Spleen (tissue), 11 donors: Measurements from ENCODE around the gene COL1A2. TPM values are rescaled to one million over a fixed set of nuclear protein-coding genes. Genes with fewer than 3 reads are reported as not detected.

ENCODE experiments used
- DNase-seq: peaks from one replicate; pipeline ENCODE4 v3.0.0-alpha.2; 2020
- H3K27ac ChIP-seq, 8 donors: fragments of 200-600 bp; sonication (generic) in 7 of 8; 1 replicate in 4 of 8; 2 replicates in 4 of 8; pipeline versions ENCODE4 v1.5.0 to v1.8.0; 2016 to 2021; ENCODE audit warnings: inconsistent platforms in 4 of 8, mild to moderate bottlenecking in 4 of 8, moderate library complexity in 1 of 8
- H3K27me3 ChIP-seq, 7 donors: fragments of 200-600 bp; sonication (generic) in 6 of 7; replicated peaks in 1 of 7; 1 replicate in 4 of 7; 2 replicates in 3 of 7; pipeline versions ENCODE4 v1.5.0 to v1.8.0; 2016 to 2021; ENCODE audit warnings: inconsistent platforms in 3 of 7, mild to moderate bottlenecking in 1 of 7
- H3K36me3 ChIP-seq, 6 donors: fragments of 200-600 bp; sonication (generic) in 5 of 6; 1 replicate in 4 of 6; 2 replicates in 2 of 6; pipeline versions ENCODE4 v1.5.0 to v1.8.0; 2016 to 2021; ENCODE audit warnings: inconsistent platforms in 2 of 6
- H3K4me1 ChIP-seq, 6 donors: fragments of 200-600 bp; sonication (generic) in 5 of 6; 1 replicate in 3 of 6; 2 replicates in 3 of 6; pipeline versions ENCODE4 v1.5.0 to v1.8.0; 2016 to 2021; ENCODE audit warnings: inconsistent platforms in 3 of 6
- H3K4me3 ChIP-seq, 8 donors: fragments of 200-600 bp; sonication (generic) in 7 of 8; 1 replicate in 4 of 8; 2 replicates in 4 of 8; pipeline versions ENCODE4 v1.5.0 to v1.8.0; 2016 to 2021; ENCODE audit warnings: inconsistent platforms in 4 of 8, mild to moderate bottlenecking in 4 of 8, moderate library complexity in 2 of 8
- H3K9me3 ChIP-seq, 8 donors: fragments of 200-600 bp; sonication (generic) in 7 of 8; 1 replicate in 4 of 8; 2 replicates in 4 of 8; pipeline versions ENCODE4 v1.5.0 to v1.8.0; 2016 to 2021; ENCODE audit warnings: inconsistent platforms in 4 of 8
- POLR2A ChIP-seq, 3 donors: fragments of 450-650 bp; IDR thresholded peaks; one replicate each; pipeline ENCODE4 v1.5.1; 2017; ENCODE audit warnings: antibody characterized with exemption in 3 of 3, mild to moderate bottlenecking in 1 of 3
- POLR2AphosphoS5 ChIP-seq, 3 donors: sonication (generic); formaldehyde crosslinking; IDR thresholded peaks; one replicate each; pipeline ENCODE4 v1.5.1; 2017; ENCODE audit warnings: antibody characterized with exemption in 3 of 3
- WGBS, 5 donors: extraction: QIAGEN DNeasy Blood & Tissue Kit in 3 of 5; methylation state at CpG; one replicate each; pipeline versions ENCODE4 v1.1.5 to v1.1.7; 2013 to 2018; 5-methylcytosine and 5-hydroxymethylcytosine counted together
- intact Hi-C: fragments of 100-400 bp; cut with DNase I; formaldehyde crosslinking; loops from one replicate; pipeline ENCODE4 v1.15.0; 2023; ENCODE audit warnings: low total_unique reads
- polyA plus RNA-seq, 3 donors: library from polyadenylated mRNA; stranded (reverse); fragments of 200-250 nt; gene quantifications; one replicate each; pipeline ENCODE4 v1.2.1, GENCODE V29; 2013
- total RNA-seq, 7 donors: library from RNA; depleted of rRNA in 3 of 7; stranded (reverse); fragments of >200 nt in 3 of 7; fragmentation: NEBNext Ultra II Directional in 4 of 7; extraction: Animal tissue kit (Norgen Biotek cat#: 25700) in 4 of 7; gene quantifications; one replicate each; pipeline versions ENCODE4 v1.1.0 to v1.2.1, GENCODE V29; 2016 to 2021
- TF ChIP-seq, protein P1 (sequence below), 11 experiments: fragments of 200-600 bp in 7 of 11; fragments of 450-650 bp in 4 of 11; sonication (generic) in 4 of 11; IDR thresholded peaks in 8 of 11; conservative IDR thresholded peaks in 3 of 11; 1 replicate in 7 of 11; 2 replicates in 4 of 11; pipeline versions ENCODE4 v1.4.0 to v1.8.0; 2016 to 2021; ENCODE audit warnings: antibody characterized with exemption in 11 of 11, inconsistent platforms in 4 of 11, mild to moderate bottlenecking in 1 of 11
- donor health status: healthy with polysubstance abuse.
- donor health status: DM: no; HTN: no; CAD: no; lungs with moderate emphysema.
- donor health status: DM: no; HTN: no; CAD: no.
- donor health status: Bipolar disorder and iron deficiency.
- donor health status: healthy.
- donor health status: DM: no; HTN: no; CAD: no.
- donor health status: DM: yes; HTN: yes; CAD: no.

The COL1A2 gene
- total and polyA plus RNA-seq, 10 donors, result 39.7 to 228 (median 116) TPM

DNA sequence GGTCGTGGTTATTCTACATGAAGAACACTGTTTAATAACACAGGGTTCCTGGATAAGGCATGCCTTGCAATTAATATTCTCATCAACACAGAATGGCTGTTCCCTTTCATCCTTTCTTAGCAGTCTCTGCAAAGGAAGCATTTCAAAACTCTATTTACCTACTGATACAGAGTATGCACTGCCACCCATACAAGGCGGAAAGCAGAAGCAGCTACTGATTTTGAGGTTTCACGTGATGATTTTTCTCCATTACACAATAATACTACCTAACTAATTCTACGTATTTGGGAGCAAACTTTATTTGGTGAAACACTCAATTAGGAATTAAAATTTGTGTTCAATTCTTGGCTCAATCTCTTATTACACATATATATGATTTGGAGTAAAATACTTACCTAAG is 43.0 kb upstream of the COL1A2 start:
- no peaks in the 10 kb centered on the region for H3K9me3 ChIP-seq
- TF ChIP-seq POLR2A (IDR thresholded peaks at IDR 0.05) (no peak), POLR2AphosphoS5 (IDR thresholded peaks at IDR 0.05) (no peak)
- TF ChIP-seq, protein P1, sequence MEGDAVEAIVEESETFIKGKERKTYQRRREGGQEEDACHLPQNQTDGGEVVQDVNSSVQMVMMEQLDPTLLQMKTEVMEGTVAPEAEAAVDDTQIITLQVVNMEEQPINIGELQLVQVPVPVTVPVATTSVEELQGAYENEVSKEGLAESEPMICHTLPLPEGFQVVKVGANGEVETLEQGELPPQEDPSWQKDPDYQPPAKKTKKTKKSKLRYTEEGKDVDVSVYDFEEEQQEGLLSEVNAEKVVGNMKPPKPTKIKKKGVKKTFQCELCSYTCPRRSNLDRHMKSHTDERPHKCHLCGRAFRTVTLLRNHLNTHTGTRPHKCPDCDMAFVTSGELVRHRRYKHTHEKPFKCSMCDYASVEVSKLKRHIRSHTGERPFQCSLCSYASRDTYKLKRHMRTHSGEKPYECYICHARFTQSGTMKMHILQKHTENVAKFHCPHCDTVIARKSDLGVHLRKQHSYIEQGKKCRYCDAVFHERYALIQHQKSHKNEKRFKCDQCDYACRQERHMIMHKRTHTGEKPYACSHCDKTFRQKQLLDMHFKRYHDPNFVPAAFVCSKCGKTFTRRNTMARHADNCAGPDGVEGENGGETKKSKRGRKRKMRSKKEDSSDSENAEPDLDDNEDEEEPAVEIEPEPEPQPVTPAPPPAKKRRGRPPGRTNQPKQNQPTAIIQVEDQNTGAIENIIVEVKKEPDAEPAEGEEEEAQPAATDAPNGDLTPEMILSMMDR (IDR thresholded peaks at IDR 0.05 in 8 of 11, conservative IDR thresholded peaks at IDR 0.05 in 3 of 11), result no peak
- no peak for DNase-seq
- H3K27ac ChIP-seq, result no peak overlapping the region
- H3K36me3 ChIP-seq, result no peaks in the 10 kb centered on the region
- 53 to 73% (median 64%) methylated on average over 4 of the region's 4 CpGs for WGBS, 5 donors
- H3K4me1 ChIP-seq, result no peaks in the 10 kb centered on the region
- H3K4me3 ChIP-seq, result no peak overlapping the region
- intact Hi-C loops, result no loop called here
- no peaks in the 10 kb centered on the region for H3K27me3 ChIP-seq

DNA sequence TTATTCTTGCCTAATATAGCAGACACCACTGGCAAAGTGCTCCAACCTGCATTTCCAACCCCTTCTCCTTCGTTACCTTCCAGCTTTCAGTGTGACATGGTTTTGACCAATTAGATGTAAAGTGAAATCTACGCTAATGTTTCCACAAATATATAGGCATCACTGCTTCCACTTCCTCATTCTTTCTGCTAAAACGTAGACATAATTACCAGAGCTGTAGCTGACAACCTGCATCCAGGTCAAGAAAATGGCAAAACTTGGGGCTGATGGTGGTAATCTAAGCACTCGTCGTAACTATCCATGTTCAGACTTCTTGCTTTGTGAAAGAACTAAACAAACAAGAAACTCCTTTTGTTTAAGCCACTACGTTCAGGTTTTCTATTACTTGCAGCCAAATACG is 41.8 kb upstream of the COL1A2 start:
- WGBS, 5 donors, result 50 to 69% (median 58%) methylated on average over 7 of the region's 7 CpGs
- Histone ChIP-seq H3K36me3 (no peaks in the 10 kb centered on the region), H3K27ac (no peak overlapping the region), H3K27me3 (no peaks in the 10 kb centered on the region), H3K4me1 (no peaks in the 10 kb centered on the region), H3K4me3 (no peak overlapping the region), H3K9me3 (no peaks in the 10 kb centered on the region)
- DNase-seq, result no peak
- TF ChIP-seq POLR2A (IDR thresholded peaks at IDR 0.05) (no peak), POLR2AphosphoS5 (IDR thresholded peaks at IDR 0.05) (no peak)
- TF ChIP-seq, protein P1 (IDR thresholded peaks at IDR 0.05 in 8 of 11, conservative IDR thresholded peaks at IDR 0.05 in 3 of 11), result no peak
- intact Hi-C loops, result no loop called here

DNA sequence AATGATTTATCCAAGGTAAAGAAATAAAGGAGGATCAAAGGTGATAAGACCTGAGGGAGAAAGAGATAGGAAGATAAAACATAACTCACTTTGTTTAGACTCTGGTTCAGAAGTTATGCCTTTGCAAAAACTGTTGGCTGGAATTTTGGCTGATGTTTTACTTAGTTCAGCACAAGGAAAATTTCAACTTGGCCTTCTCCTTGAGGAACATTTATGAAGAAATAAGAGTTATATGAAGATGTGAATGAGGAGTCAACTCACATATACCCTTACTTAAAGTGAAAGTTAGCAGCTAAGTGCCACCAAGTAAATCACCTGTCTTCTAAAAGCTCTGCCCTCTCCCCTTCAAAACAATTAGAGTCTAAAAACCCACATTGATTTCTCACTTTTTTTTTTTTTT is 39.7 kb upstream of the COL1A2 start:
- Histone ChIP-seq H3K4me3 (no peak overlapping the region), H3K4me1 (no peaks in the 10 kb centered on the region), H3K9me3 (no peaks in the 10 kb centered on the region), H3K27me3 (no peaks in the 10 kb centered on the region), H3K27ac (no peak overlapping the region), H3K36me3 (no peaks in the 10 kb centered on the region)
- DNase-seq, result no peak
- TF ChIP-seq POLR2AphosphoS5 (IDR thresholded peaks at IDR 0.05), result no peak
- TF ChIP-seq POLR2A (IDR thresholded peaks at IDR 0.05), result no peak
- TF ChIP-seq, protein P1 (IDR thresholded peaks at IDR 0.05 in 8 of 11, conservative IDR thresholded peaks at IDR 0.05 in 3 of 11), result no peak
- intact Hi-C loops, result no loop called here

DNA sequence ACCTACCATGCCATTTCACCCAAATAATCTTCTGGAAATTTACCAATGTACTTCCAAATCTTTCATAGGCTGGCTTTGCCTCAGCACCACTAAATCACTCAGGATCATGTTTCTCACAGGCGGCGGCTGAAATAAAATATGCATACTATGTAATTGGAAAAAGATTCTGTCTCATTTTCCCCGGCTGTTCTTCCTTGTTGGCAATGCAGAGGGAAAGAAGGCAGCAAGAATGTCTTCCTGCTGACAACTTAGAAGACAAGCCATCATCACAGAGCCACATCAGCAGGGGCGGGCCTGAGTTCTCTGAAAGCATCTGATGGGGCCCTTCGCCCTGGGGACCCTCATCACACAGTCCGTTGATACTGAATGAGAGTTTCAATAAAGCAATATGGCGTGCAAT is 39.2 kb upstream of the COL1A2 start:
- DNase-seq, result no peak
- Histone ChIP-seq H3K9me3 (no peaks in the 10 kb centered on the region), H3K4me1 (no peaks in the 10 kb centered on the region), H3K27me3 (no peaks in the 10 kb centered on the region), H3K36me3 (no peaks in the 10 kb centered on the region), H3K27ac (peak overlapping the region in 1 of 8 donors; percentile 13), H3K4me3 (no peak overlapping the region)
- WGBS, 5 donors, result 73 to 83% (median 81%) methylated on average over 7 of the region's 7 CpGs
- TF ChIP-seq, protein P1 (IDR thresholded peaks at IDR 0.05 in 8 of 11, conservative IDR thresholded peaks at IDR 0.05 in 3 of 11), result no peak
- TF ChIP-seq POLR2A (IDR thresholded peaks at IDR 0.05), result no peak
- no peak for TF ChIP-seq POLR2AphosphoS5 (IDR thresholded peaks at IDR 0.05)
- intact Hi-C loops, result no loop called here
